HUES6 (cell line): Measurements from ENCODE around the gene TPK1.

Source experiments
- H3K27ac ChIP-seq: 2 replicates; pipeline ENCODE4 v1.7.0; 2013; ENCODE audit warnings: low read depth, mild to moderate bottlenecking, low read length, inconsistent platforms
- H3K27me3 ChIP-seq: 2 replicates; pipeline ENCODE4 v1.6.1; 2013; ENCODE audit warnings: low read length; ENCODE audit not compliant: control insufficient read depth, insufficient read depth
- H3K36me3 ChIP-seq: 2 replicates; pipeline ENCODE4 v1.6.1; 2013; ENCODE audit warnings: low read length; ENCODE audit not compliant: control insufficient read depth, insufficient read depth
- H3K4me1 ChIP-seq: 2 replicates; pipeline ENCODE4 v1.6.1; 2013; ENCODE audit warnings: low read length; ENCODE audit not compliant: control insufficient read depth, insufficient read depth
- H3K4me3 ChIP-seq: 2 replicates; pipeline ENCODE4 v1.5.1; 2013; ENCODE audit warnings: low read depth, low read length
- H3K9ac ChIP-seq: one replicate; pipeline ENCODE4 v1.6.1; 2013; ENCODE audit warnings: mild to moderate bottlenecking, low read length
- H3K9me3 ChIP-seq: 2 replicates; pipeline ENCODE4 v1.6.1; 2013; ENCODE audit warnings: low read depth, low read length; ENCODE audit not compliant: control insufficient read depth, insufficient read depth

Gene TPK1

GRCh38 chr7:144723301-144723700 lies 112.6 kb downstream of the TPK1 start:
- H3K9me3 ChIP-seq: peaks cover 6% of the 10 kb centered on the region
- no peaks in the 10 kb centered on the region for H3K36me3 ChIP-seq
- H3K27ac ChIP-seq: no peak overlapping the region
- H3K4me1 ChIP-seq: peaks cover 11% of the 10 kb centered on the region
- no peak overlapping the region for H3K4me3 ChIP-seq
- no peaks in the 10 kb centered on the region for H3K27me3 ChIP-seq
- H3K9ac ChIP-seq: no peak overlapping the region

- H3K27me3 ChIP-seq: no peaks in the 10 kb centered on the region
- H3K9ac ChIP-seq: no peak overlapping the region
- H3K36me3 ChIP-seq: no peaks in the 10 kb centered on the region
- H3K4me3 ChIP-seq: no peak overlapping the region
- H3K27ac ChIP-seq: peak overlapping the region; percentile 51; the same call in 1 of the 2 replicates
- peaks cover 9% of the 10 kb centered on the region for H3K9me3 ChIP-seq
- H3K4me1 ChIP-seq: peaks cover 11% of the 10 kb centered on the region
Measured at GRCh38 chr7:144720710-144721109, 115.1 kb downstream of the TPK1 start.

GRCh38 chr7:144720149-144720548 lies 115.7 kb downstream of the TPK1 start:
- H3K27ac ChIP-seq: peak overlapping the region; percentile 51; the same call in 1 of the 2 replicates
- H3K4me1 ChIP-seq: peaks cover 11% of the 10 kb centered on the region
- H3K27me3 ChIP-seq: no peaks in the 10 kb centered on the region
- peaks cover 9% of the 10 kb centered on the region for H3K9me3 ChIP-seq
- no peak overlapping the region for H3K9ac ChIP-seq
- no peaks in the 10 kb centered on the region for H3K36me3 ChIP-seq
- H3K4me3 ChIP-seq: no peak overlapping the region

- Histone ChIP-seq H3K27ac (no peak overlapping the region), H3K36me3 (no peaks in the 10 kb centered on the region)
Measured at GRCh38 chr7:144717720-144718119, 118.1 kb downstream of the TPK1 start.

GRCh38 chr7:144713850-144714249 lies 122.0 kb downstream of the TPK1 start:
- H3K4me3 ChIP-seq: no peak overlapping the region
- H3K27me3 ChIP-seq: no peaks in the 10 kb centered on the region
- H3K9ac ChIP-seq: no peak overlapping the region
- H3K9me3 ChIP-seq: peaks cover 7% of the 10 kb centered on the region
- no peak overlapping the region for H3K27ac ChIP-seq
- H3K36me3 ChIP-seq: no peaks in the 10 kb centered on the region
- H3K4me1 ChIP-seq: no peaks in the 10 kb centered on the region

More at GRCh38 chr7:144717720-144718119, 118.1 kb downstream of the TPK1 start:
- Histone ChIP-seq H3K4me3 (no peak overlapping the region), H3K4me1 (peaks cover 11% of the 10 kb centered on the region), H3K27me3 (no peaks in the 10 kb centered on the region), H3K9ac (no peak overlapping the region), H3K9me3 (peaks cover 9% of the 10 kb centered on the region)

GRCh38 chr7:144710791-144711190 lies 125.1 kb downstream of the TPK1 start:
- Histone ChIP-seq H3K27me3 (no peaks in the 10 kb centered on the region), H3K4me1 (no peaks in the 10 kb centered on the region), H3K36me3 (no peaks in the 10 kb centered on the region), H3K4me3 (no peak overlapping the region), H3K27ac (no peak overlapping the region), H3K9me3 (no peaks in the 10 kb centered on the region), H3K9ac (no peak overlapping the region)

GRCh38 chr7:144709066-144709465 lies 126.8 kb downstream of the TPK1 start:
- no peaks in the 10 kb centered on the region for H3K4me1 ChIP-seq
- H3K9me3 ChIP-seq: no peaks in the 10 kb centered on the region
- no peak overlapping the region for H3K4me3 ChIP-seq
- no peak overlapping the region for H3K27ac ChIP-seq
- no peak overlapping the region for H3K9ac ChIP-seq
- no peaks in the 10 kb centered on the region for H3K27me3 ChIP-seq
- H3K36me3 ChIP-seq: no peaks in the 10 kb centered on the region

- Histone ChIP-seq H3K9ac (no peak overlapping the region), H3K9me3 (no peaks in the 10 kb centered on the region), H3K27ac (no peak overlapping the region), H3K36me3 (no peaks in the 10 kb centered on the region), H3K4me1 (no peaks in the 10 kb centered on the region), H3K4me3 (no peak overlapping the region), H3K27me3 (no peaks in the 10 kb centered on the region)
Measured at GRCh38 chr7:144691240-144691639, 144.6 kb downstream of the TPK1 start.

- Histone ChIP-seq H3K27ac (no peak overlapping the region), H3K9ac (no peak overlapping the region), H3K4me3 (no peak overlapping the region), H3K9me3 (no peaks in the 10 kb centered on the region), H3K4me1 (peaks cover 7% of the 10 kb centered on the region; the same call in 1 of the 2 replicates), H3K36me3 (no peaks in the 10 kb centered on the region), H3K27me3 (no peaks in the 10 kb centered on the region)
Measured at GRCh38 chr7:144682581-144683280, 153.1 kb downstream of the TPK1 start.

- Histone ChIP-seq H3K27ac (no peak overlapping the region), H3K9ac (no peak overlapping the region), H3K27me3 (no peaks in the 10 kb centered on the region), H3K36me3 (no peaks in the 10 kb centered on the region), H3K4me3 (no peak overlapping the region), H3K9me3 (no peaks in the 10 kb centered on the region), H3K4me1 (peaks cover 1% of the 10 kb centered on the region; the same call in 1 of the 2 replicates)
Measured at GRCh38 chr7:144676492-144676891, 159.4 kb downstream of the TPK1 start.

- H3K9ac ChIP-seq: no peak overlapping the region
- no peaks in the 10 kb centered on the region for H3K27me3 ChIP-seq
- H3K27ac ChIP-seq: no peak overlapping the region
- H3K4me3 ChIP-seq: no peak overlapping the region
- H3K36me3 ChIP-seq: no peaks in the 10 kb centered on the region
- peaks cover 10% of the 10 kb centered on the region for H3K4me1 ChIP-seq
- H3K9me3 ChIP-seq: no peaks in the 10 kb centered on the region
Measured at GRCh38 chr7:144674550-144674949, 161.3 kb downstream of the TPK1 start.
